Ovary (tissue), 10 donors: ENCODE measurements around the gene ADH1A. TPM values are rescaled to one million over a fixed set of nuclear protein-coding genes. Genes with fewer than 3 reads are reported as not detected.

Source experiments
- DNase-seq, 5 donors: peaks; one replicate each; pipeline ENCODE4 v3.0.0-alpha.2; 2019 to 2020
- H3K27ac ChIP-seq, 2 donors: fragments of 200-600 bp; one replicate each; pipeline versions ENCODE4 v1.5.1 to v1.8.0; 2019 to 2022
- H3K27me3 ChIP-seq: fragments of 200-600 bp; one replicate; pipeline ENCODE4 v1.8.0; 2022
- H3K36me3 ChIP-seq: fragments of 200-600 bp; sonication (generic); one replicate; pipeline ENCODE4 v1.5.1; 2019
- H3K4me1 ChIP-seq: one replicate; pipeline ENCODE4 v1.8.1; 2013; ENCODE audit warnings: mild to moderate bottlenecking, moderate library complexity; ENCODE audit not compliant: insufficient read depth
- H3K4me3 ChIP-seq: fragments of 200-600 bp; sonication (generic); one replicate; pipeline ENCODE4 v1.5.1; 2017
- H3K9me3 ChIP-seq, 2 donors: fragments of 200-600 bp in 1 of 2; sonication (generic) in 1 of 2; one replicate each; pipeline versions ENCODE4 v1.5.1 to v1.8.1; 2013 to 2019; ENCODE audit warnings: mild to moderate bottlenecking in 1 of 2, moderate library complexity in 1 of 2
- EP300 ChIP-seq: sonication (generic); formaldehyde crosslinking; IDR thresholded peaks from one replicate; pipeline ENCODE4 v1.6.1; 2017; ENCODE audit warnings: antibody characterized with exemption
- POLR2A ChIP-seq: fragments of 450-650 bp; IDR thresholded peaks from one replicate; pipeline ENCODE4 v1.6.1; 2017; ENCODE audit warnings: antibody characterized with exemption, mild to moderate bottlenecking, moderate library complexity
- WGBS, 3 donors: extraction: QIAGEN DNeasy Blood & Tissue Kit in 1 of 3; methylation state at CpG; one replicate each; pipeline versions ENCODE4 v1.1.5 to v1.1.7; 2013 to 2017; 5-methylcytosine and 5-hydroxymethylcytosine counted together
- intact Hi-C, 4 donors: fragments of 100-400 bp; cut with DNase I; formaldehyde crosslinking; loops; one replicate each; pipeline versions ENCODE4 v1.11.0 to v1.15.1; 2022 to 2023
- long read RNA-seq, 3 donors: library from polyadenylated mRNA in 2 of 3; unstranded in 2 of 3; transcript quantifications; one replicate each; pipeline ENCODE4 v2.0.0 and lab custom pipeline, GENCODE V29; 2021 to 2026
- polyA plus RNA-seq, 2 donors: library from polyadenylated mRNA; stranded (reverse); fragments of 200-250 nt in 1 of 2; fragments of 350-450 nt in 1 of 2; fragmentation: Illumina TruSeq in 1 of 2; extraction: RNeasy Lipid Tissue Mini Kit (QIAGEN cat#74804) in 1 of 2; gene quantifications; one replicate each; pipeline ENCODE4 v1.2.3, GENCODE V29; 2013 to 2014
- total RNA-seq, 7 donors: library from RNA; depleted of rRNA in 2 of 7; stranded (reverse); fragments of >200 nt in 2 of 7; fragmentation: NEBNext Ultra II Directional in 3 of 7; extraction: Animal tissue kit (Norgen Biotek cat#: 25700) in 3 of 7; gene quantifications; one replicate each; pipeline versions ENCODE4 v1.1.0 to v1.2.4, GENCODE V29; 2016 to 2023
- TF ChIP-seq, protein P1 (sequence below), 3 donors: fragments of 450-650 bp in 2 of 3; fragments of 200-600 bp in 1 of 3; IDR thresholded peaks; one replicate each; pipeline versions ENCODE4 v1.5.1 to v1.8.0; 2016 to 2022; ENCODE audit warnings: antibody characterized with exemption in 3 of 3, mild to moderate bottlenecking in 1 of 3
- donor health status: DM: no; HTN: no; CAD: no; lungs with moderate emphysema.
- donor health status: DM: no; HTN: no; CAD: no.
- donor health status: Bipolar disorder and iron deficiency.
- donor health status: DM: yes; HTN: yes; CAD: no.
- donor health status: DM: no; HTN: no; CAD: no.
- donor health status: DM: yes; HTN: yes; CAD: no.

ADH1A gene
- total RNA-seq = 1 to 10 TPM in 2 of 7 donors, under 1 TPM in 4, not detected in 1; 0.17 to 2.4 (median 0.83) TPM
- under 1 TPM in 1 of 2 donors, not detected in 1; 0.15 TPM for polyA plus RNA-seq
- long read RNA-seq, donor 1 = 0 reads
- long read RNA-seq, donor 2 = 0 reads
- long read RNA-seq, donor 3 = 0 reads

DNA sequence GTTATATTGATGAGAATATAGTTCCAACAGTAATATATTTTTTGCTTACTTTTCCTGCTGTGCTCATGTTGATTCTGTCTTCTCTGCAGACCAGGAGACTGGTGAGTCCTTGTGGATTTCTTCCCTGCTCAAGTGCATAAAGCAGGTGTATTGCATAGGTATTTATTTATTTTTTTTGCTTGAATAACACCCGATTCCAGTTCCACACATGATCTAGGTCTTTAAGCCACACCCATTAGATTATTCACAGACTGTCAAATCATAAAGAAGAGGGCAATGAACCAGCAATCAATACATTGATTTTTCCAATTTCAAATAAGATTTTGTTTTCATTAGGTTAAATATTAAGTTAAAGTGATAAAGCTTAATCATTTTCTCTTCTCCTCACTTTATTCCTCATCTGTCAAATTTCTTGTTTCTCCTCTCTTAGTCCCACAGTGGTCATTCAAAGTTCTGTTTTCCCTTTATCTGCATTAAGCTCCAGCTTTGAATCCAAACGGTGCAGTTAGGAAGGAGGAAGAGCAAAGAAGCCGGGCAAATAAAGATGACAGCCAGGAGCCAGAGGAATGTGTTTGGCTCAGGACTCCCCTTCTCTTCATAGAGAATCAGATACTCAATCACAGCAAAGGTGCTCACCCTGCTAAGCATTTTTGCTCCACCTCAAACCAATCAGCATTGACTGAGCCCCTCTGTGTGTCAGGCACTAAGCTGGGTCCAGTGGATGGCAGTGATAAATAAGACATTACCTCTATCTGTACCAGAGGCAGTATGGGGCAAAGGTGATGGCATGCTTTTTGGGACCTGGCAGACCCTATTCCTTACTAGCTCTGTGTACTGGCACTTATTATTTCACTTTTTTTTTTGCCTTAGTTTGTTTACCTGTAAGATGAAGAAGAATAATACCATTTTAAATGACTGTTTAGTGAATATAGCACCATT, at the start of gene ADH1A:
ADH1A (minus strand) TSS at position 138 of the 939 bp plus-strand sequence; CDS start at position 67, 71 bp downstream.
- no peak for DNase-seq
- Histone ChIP-seq H3K9me3 (no peaks in the 10 kb centered on the region), H3K4me1 (no peaks in the 10 kb centered on the region), H3K27me3 (no peaks in the 10 kb centered on the region), H3K36me3 (no peaks in the 10 kb centered on the region), H3K4me3 (no peak within 1 kb of the TSS), H3K27ac (no peak within 1 kb of the TSS)
- 71 to 86% (median 84%) methylated on average over 3 of the region's 3 CpGs for WGBS, 3 donors
- no peak for TF ChIP-seq POLR2A
- intact Hi-C loops = no loop called here

DNA sequence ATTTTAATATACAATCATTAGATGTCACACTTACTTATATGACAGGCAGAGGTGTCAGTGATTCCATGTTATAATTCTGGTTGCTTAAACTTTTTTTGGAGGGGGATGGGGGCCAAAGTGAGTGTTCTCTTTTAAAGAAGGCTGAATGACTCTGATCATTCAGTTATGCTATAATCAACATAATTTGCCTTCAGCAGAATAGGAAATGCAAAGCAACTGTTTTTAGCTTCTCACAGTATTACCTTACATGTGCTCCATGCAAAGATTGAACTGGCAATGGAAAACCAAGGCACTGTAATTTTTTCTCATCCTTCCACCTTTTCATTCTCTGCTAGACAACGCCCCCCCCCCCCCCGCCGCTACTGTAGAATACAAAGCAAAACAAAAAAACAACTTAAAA, 48.4 kb upstream of the ADH1A start:
- Histone ChIP-seq H3K4me1 (no peaks in the 10 kb centered on the region), H3K36me3 (no peaks in the 10 kb centered on the region), H3K27ac (no peak overlapping the region), H3K27me3 (no peaks in the 10 kb centered on the region), H3K4me3 (no peak overlapping the region), H3K9me3 (no peaks in the 10 kb centered on the region)
- TF ChIP-seq, protein P1, sequence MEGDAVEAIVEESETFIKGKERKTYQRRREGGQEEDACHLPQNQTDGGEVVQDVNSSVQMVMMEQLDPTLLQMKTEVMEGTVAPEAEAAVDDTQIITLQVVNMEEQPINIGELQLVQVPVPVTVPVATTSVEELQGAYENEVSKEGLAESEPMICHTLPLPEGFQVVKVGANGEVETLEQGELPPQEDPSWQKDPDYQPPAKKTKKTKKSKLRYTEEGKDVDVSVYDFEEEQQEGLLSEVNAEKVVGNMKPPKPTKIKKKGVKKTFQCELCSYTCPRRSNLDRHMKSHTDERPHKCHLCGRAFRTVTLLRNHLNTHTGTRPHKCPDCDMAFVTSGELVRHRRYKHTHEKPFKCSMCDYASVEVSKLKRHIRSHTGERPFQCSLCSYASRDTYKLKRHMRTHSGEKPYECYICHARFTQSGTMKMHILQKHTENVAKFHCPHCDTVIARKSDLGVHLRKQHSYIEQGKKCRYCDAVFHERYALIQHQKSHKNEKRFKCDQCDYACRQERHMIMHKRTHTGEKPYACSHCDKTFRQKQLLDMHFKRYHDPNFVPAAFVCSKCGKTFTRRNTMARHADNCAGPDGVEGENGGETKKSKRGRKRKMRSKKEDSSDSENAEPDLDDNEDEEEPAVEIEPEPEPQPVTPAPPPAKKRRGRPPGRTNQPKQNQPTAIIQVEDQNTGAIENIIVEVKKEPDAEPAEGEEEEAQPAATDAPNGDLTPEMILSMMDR (IDR thresholded peaks at IDR 0.05) = no peak
- TF ChIP-seq POLR2A (no peak), EP300 (no peak)
- no peak for DNase-seq
- WGBS, 3 donors = 38 to 58% (median 49%) methylated on average over 3 of the region's 3 CpGs
- intact Hi-C loops = no loop called here

GRCh38 chr4:99336553-99336952, 45.8 kb upstream of the ADH1A start:
- intact Hi-C loops = no loop called here
- Histone ChIP-seq H3K36me3 (no peaks in the 10 kb centered on the region), H3K27ac (no peak overlapping the region), H3K27me3 (no peaks in the 10 kb centered on the region), H3K9me3 (no peaks in the 10 kb centered on the region), H3K4me3 (no peak overlapping the region), H3K4me1 (no peaks in the 10 kb centered on the region)
- WGBS, 3 donors = 51 to 74% (median 68%) methylated on average over 4 of the region's 4 CpGs
- TF ChIP-seq, protein P1 (IDR thresholded peaks at IDR 0.05) = no peak
- TF ChIP-seq EP300 (no peak), POLR2A (no peak)
- no peak for DNase-seq

DNA sequence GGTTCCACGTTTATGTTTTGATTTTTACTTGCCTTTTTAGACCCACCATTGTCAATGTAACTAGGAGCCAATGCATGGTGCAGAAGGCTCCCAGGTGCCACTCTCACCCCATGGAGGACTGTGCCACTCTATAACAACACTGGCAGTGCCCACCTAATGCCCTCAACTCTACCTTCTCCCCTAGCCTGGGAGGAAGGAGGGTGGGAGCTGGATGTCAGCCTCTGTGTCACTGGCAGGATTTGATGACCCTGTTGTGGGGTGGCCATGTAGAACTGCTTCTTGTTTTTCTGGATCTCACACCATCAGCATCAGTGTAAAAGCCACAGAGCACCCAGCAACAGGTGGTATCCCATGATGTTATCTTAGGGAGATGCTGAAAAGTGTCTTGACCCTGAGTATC, 44.1 kb upstream of the ADH1A start:
- intact Hi-C loops = no loop called here

More for the DNA sequence above, 44.1 kb upstream of the ADH1A start:
- H3K4me1 ChIP-seq = no peaks in the 10 kb centered on the region
- no peaks in the 10 kb centered on the region for H3K9me3 ChIP-seq
- no peak overlapping the region for H3K4me3 ChIP-seq
- no peak overlapping the region for H3K27ac ChIP-seq
- DNase-seq = no peak
- no peaks in the 10 kb centered on the region for H3K27me3 ChIP-seq
- 82 to 88% (median 83%) methylated on average over 1 of the region's 1 CpG for WGBS, 3 donors
- no peaks in the 10 kb centered on the region for H3K36me3 ChIP-seq
- TF ChIP-seq, protein P1 (IDR thresholded peaks at IDR 0.05) = no peak
- TF ChIP-seq POLR2A = no peak
- no peak for TF ChIP-seq EP300
